GM20431 (cell line): ENCODE measurements around the gene HNRNPCL1.
"Not testable (repeated sequence)": the region's sequence is repeated elsewhere in the genome, so short reads cannot be mapped to it uniquely, and the experiment has no call there.

Experiments used
- in situ Hi-C: fragments of 300-500 bp; cut with MseI, MboI; formaldehyde crosslinking; loops from one replicate; pipeline ENCODE4 v1.15.0; 2020; ENCODE audit warnings: low sequenced_read_pairs; ENCODE audit not compliant: unreplicated experiment

Gene HNRNPCL1

DNA sequence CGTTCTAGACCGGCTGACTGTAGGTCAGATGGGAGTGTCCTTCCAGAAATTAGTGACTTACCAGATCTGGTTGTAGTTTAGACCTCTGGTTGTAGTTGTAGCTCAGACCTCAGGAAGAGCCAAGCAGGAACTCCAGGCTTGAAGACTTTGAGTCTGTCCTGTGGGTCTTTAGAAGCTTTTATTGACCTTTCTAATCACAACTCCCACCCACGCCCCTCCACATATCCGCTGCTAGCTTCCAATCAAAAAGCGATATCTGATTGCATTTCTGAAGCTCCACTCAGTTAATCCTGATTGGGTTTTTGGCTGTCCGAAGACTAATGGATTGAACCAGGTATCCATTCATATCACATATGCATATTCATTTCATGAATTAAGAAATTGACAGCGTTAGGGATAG lies at the start of gene HNRNPCL1:
TSS of gene HNRNPCL1 (minus strand) at position 101 of the 400 bp plus-strand sequence. CDS start 431 bp downstream, outside the sequence.
- in situ Hi-C loops = not testable (repeated sequence)

GRCh38 chr1:12898170-12898569 lies 49.6 kb upstream of the HNRNPCL1 start, which contains the start of gene PRAMEF10:
Gene PRAMEF10 (minus strand): TSS chr1:12898270. CDS start chr1:12895847, 2,423 bp downstream.
- in situ Hi-C loops = not testable (repeated sequence)

DNA sequence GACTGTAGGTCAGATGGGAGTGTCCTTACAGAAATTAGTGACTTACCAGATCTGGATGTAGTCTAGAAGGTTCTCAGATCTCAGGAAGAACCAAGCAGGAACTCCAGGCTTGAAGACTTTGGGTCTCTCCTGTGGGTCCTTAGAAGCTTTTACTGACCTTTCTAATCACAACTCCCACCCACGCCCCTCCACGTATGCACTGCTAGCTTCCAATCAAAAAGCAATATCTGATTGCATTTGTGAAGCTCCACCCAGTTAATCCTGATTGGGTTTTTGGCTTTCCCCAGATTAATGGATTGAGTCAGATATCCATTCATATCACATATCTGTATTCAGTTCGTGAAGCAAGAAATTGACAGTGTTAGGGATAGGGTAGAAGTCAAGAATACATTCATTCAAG lies 37.6 kb upstream of the HNRNPCL1 start, which contains the start of gene PRAMEF4:
TSS of gene PRAMEF4 (minus strand) at position 101 of the 400 bp plus-strand sequence. CDS start 2,807 bp downstream, outside the sequence.
- in situ Hi-C loops = not testable (repeated sequence)

DNA sequence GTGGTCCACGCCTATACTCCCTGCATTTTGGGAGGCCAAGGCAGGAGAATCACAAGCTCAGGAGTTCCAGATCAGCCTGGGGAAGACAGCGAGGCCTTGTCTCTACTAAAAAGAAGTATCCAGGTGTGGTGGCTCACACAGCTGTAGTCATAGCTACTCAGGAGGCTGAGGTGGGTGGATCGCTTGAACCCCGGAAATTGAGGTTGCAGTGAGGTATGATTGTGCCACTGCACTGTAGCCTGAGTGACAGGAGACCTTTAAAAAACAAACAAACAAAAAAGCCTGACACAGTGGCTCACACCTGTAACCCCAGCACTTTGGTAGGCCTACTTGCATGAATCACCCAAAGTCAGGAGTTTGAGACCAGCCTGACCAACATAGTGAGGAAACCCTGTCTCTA lies 29.9 kb upstream of the HNRNPCL1 start:
- in situ Hi-C loops = not testable (repeated sequence)

GRCh38 chr1:12863131-12863880 lies 14.8 kb upstream of the HNRNPCL1 start:
- in situ Hi-C loops = not testable (repeated sequence)

- in situ Hi-C loops = not testable (repeated sequence)
Measured at GRCh38 chr1:12856786-12857185, 8.3 kb upstream of the HNRNPCL1 start, which contains the start of gene PRAMEF2. Gene PRAMEF2 (plus strand): TSS chr1:12857086. CDS start chr1:12859010, 1,924 bp downstream.

- in situ Hi-C loops = no loop called here
Measured at GRCh38 chr1:12851779-12852178, 3.3 kb upstream of the HNRNPCL1 start.

- in situ Hi-C loops = not testable (repeated sequence)
Measured at GRCh38 chr1:12833251-12833650, 15.3 kb downstream of the HNRNPCL1 start.

GRCh38 chr1:12831310-12831709 lies 17.2 kb downstream of the HNRNPCL1 start, which contains the start of gene PRAMEF11:
Gene PRAMEF11 (minus strand): TSS chr1:12831410. CDS start chr1:12828789, 2,621 bp downstream.
- in situ Hi-C loops = not testable (repeated sequence)

DNA sequence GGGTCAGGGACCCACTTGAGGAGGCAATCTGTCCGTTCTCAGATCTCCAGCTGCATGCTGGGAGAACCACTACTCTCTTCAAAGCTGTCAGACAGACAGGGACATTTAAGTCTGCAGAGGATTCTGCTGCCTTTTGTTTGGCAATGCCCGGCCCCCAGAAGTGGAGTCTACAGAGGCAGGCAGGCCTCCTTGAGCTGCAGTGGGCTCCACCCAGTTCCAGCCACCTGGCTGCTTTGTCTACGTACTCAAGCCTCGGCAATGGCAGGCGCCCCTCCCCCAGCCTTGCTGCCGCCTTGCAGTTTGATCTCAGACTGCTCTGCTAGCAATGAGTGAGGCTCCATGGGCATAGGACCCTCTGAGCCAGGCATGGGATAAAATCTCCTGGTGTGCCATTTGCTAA lies 29.5 kb downstream of the HNRNPCL1 start:
- in situ Hi-C loops = not testable (repeated sequence)

DNA sequence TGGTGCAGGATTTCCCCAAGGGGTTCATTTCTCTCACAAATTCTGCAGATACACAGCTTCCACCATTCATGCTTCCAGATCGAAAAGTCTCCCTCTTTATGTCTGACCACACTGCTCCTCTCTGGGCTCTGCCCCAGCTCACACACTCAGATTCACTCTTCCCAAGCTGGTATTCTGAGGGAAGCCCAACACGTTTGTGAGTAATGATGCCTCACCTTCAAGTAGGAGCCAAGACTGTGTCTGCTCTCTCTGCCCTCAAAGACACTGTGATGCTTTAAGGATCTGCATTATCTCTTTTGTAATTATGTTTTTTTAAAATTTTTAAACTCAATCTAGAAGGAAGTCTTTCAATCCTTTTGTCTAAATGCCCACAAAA lies 37.1 kb downstream of the HNRNPCL1 start:
- in situ Hi-C loops = no loop called here

DNA sequence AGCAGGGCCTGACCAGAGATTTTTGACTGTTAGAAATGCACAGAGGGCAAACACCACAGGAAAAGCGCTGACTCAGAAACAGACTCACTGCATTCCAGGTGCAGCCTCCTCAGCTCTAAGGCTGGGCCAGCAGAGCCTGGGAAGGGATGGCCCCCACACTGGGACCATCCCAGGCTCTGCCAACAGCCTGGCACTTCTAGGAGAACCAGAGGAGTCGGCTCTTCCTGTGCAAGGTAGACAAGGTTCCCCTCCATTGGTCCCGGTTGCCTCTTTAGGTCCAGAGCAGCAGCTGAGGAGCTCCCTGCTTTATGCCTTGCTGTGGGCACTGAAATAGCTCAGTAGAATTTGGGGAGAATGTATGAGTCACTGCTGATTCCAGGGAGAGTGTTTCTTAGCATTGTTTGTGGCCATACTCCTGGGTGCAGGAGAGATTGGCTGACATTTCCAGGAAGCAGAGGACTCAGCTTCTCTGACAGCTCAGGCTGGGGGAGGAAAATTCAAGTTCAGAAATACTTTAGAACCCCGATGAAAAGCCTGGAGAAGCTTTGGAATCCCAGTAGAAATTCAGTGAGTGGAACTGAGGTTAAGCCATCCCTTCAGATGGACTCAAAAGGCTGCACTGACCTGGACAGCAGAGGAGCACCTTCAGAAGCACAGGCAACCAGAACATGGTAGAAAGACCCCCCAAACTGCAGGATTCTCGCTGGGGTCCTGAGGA lies 37.7 kb downstream of the HNRNPCL1 start:
- in situ Hi-C loops = no loop called here

GRCh38 chr1:12809933-12810332 lies 38.6 kb downstream of the HNRNPCL1 start:
- in situ Hi-C loops = no loop called here

DNA sequence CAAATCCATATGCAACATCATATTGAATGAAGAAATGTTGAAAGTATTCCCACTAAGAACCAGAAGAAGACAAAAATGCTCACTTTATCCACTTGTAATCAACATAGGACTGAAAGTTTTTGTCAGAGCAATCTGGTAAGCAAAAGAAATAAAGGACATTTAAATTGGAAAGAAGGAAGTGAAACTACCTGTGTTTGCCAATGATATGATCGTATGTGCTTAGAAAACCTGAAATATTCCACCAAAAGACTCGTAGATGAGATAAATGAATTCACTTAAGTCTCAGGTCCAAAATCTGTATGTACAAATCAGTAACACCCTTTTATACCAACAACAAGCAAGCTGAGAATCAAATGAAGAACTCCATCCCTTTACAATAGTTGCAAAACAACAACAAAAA lies 48.8 kb downstream of the HNRNPCL1 start:
- in situ Hi-C loops = no loop called here

- in situ Hi-C loops = no loop called here
Measured at GRCh38 chr1:12798911-12799310, 49.6 kb downstream of the HNRNPCL1 start.
